Measurements from ENCODE around the gene SYT5.

DNA sequence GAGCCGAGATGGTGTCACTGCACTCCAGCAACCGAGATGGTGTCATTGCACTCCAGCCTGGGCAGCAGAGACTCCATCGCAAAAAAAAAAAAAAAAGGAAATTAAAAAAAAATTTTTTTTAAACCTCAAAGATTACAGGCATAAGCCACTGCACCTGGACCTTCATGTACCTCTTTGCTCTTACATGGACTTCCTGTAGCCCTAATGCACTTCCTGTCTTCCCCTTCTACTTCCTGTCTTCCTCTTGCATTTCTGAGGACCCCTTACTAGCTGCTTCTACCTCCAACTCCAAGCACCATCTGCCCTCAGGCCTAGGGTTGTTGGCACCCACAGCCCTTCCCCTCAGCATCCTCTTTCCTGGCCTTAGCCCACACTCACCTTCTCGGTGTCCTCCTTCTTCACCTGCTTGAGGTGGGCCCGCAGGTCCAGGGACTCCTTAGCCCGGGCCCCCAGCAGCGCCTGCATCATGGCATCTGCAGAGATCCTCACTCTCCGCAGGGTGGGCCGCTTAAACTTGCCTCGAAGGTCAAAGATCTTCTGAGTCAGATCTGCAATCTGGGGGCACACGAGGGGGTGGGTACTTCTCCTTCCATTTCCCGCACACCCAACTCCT lies 26.3 kb downstream of the SYT5 start:
- no peak for TF ChIP-seq CTCF (IDR thresholded peaks at IDR 0.05; ENCODE audit: low read depth, low read length)
- TF ChIP-seq POLR2A (IDR thresholded peaks at IDR 0.05; ENCODE audit: extremely low read depth, insufficient read length) = no peak

Measured in NB4 (cell line).